GM20431 (cell line): ENCODE measurements around the gene MAPKAP1.

ENCODE experiments used
- in situ Hi-C: fragments of 300-500 bp; cut with MseI, MboI; formaldehyde crosslinking; loops from one replicate; pipeline ENCODE4 v1.15.0; 2020; ENCODE audit warnings: low sequenced_read_pairs; ENCODE audit not compliant: unreplicated experiment

Gene MAPKAP1

GRCh38 chr9:125548141-125548540 is 158.9 kb downstream of the MAPKAP1 start:
- in situ Hi-C loops = no loop called here

GRCh38 chr9:125547368-125547767 is 159.6 kb downstream of the MAPKAP1 start:
- in situ Hi-C loops = no loop called here

DNA sequence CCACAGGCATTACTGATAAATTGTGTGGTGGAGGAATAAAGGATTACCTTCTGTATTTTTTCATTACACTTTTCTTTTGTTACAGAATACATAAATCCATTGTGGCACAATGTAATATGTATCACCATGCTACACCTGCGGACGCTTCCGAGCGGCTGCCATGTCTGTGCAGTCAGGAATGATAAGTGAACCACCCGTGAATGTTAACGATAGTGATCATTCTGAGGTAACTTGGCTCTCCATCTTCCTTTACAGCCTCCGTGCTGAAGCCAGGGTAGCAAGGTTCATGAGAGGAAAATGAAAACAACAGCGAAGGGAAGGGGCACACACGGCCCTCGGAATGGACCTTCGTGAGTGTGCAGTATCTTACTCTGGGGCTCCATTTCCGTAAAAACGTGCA is 161.2 kb downstream of the MAPKAP1 start:
- in situ Hi-C loops = no loop called here

DNA sequence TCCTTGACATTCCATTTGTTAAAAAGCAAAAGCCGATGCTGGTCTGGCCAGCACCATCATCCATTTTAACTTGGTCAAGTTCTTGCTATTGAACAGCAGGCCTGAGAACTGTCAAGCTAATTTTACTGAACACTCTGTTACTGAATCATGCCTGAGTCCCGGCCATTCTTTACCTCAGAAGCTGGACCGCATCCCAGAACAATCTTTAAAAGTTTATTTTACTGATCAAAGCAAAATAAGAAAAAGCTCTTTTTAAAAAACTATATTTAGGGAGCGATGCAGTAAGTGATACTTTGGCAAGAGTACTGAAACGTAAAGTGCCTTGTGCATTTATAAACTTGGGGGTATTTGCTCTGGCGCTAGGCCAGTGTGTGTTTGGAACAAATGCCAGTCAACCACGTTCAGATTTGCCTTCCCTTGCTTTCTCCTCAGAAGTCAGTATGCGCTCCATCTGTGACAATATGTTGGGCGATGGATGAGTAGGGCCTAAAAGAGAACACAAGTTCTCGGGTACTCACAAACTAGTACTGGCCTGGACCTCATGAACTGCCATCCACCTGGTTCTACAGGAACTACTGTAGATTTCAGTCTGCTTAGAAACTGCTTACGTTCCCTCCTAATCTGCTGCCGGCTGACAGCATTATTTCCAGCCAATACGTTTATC is 161.9 kb downstream of the MAPKAP1 start:
- in situ Hi-C loops = no loop called here

DNA sequence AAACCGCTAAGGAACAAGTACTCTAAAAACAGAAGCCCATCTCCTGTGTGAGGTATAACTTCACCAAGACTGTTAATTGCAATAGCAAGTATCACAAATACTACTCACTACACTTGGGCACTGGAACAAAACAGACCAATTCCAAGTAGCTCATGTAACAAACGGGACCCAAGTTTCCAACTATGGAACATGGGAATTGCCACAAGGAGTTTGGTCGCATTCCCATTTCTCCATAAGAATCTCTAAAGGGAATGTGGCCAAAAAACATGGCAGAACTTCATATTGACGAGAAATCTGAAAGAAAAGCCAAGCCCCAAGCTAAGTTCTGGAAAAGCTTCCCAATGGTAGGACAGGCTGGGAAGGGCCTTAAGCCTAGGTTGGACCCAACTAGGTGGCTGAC is 162.5 kb downstream of the MAPKAP1 start:
- in situ Hi-C loops = no loop called here

DNA sequence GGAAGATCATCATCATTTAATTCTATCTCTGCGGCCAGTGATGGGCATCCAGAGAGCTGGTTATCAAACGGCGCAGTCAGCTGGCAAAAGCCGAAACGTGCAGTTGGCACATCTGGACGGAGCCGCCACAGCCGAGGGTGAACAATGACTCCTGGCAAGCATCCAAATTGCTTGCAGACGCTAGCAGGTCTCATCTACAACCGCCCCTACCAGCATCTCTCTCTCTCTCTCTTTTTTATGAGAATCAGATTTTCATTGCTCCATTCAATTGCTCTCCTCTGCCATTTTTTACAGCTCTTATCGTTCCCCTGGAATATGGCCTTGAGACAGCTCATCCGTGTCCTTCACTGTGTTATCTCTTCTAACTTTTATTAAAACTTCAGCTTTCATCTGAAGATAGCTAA is 165.2 kb downstream of the MAPKAP1 start:
- in situ Hi-C loops = no loop called here

- in situ Hi-C loops = no loop called here
Measured at GRCh38 chr9:125540497-125540896, 166.5 kb downstream of the MAPKAP1 start.

GRCh38 chr9:125538092-125538473 is 168.9 kb downstream of the MAPKAP1 start:
- in situ Hi-C loops = no loop called here

DNA sequence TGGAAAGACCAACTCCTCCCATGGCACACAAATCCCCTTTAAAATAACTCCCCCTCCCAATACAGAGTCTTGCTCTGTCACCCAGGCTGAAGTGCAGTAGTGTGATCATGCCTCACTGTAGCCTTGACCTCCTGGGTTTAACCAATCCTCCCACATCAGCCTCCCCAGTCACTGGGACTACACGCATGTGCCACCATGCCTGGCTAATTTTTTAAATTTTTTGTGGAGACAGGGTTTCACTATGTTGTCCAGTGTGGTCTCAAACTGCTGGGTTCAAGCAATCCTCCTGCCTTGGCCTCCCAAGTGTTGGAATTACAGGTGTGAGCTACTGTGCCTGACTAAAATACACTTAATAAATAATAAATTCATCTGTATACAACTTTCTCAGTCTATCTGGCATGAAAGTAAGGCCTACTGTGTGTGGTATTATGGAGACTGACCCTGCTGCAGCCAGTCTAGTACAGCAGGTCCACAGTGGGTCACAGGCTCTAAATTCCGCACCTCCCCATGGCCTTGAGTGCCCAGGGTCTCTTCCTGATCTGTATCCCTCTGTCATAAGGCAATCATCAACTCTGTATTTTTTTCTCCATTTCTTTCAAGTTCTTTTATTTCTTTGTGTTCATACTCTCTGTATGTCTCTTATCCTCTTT is 169.4 kb downstream of the MAPKAP1 start:
- in situ Hi-C loops = no loop called here

GRCh38 chr9:125536776-125537175 is 170.2 kb downstream of the MAPKAP1 start:
- in situ Hi-C loops = no loop called here

- in situ Hi-C loops = no loop called here
Measured at GRCh38 chr9:125536167-125536772, 170.7 kb downstream of the MAPKAP1 start.

DNA sequence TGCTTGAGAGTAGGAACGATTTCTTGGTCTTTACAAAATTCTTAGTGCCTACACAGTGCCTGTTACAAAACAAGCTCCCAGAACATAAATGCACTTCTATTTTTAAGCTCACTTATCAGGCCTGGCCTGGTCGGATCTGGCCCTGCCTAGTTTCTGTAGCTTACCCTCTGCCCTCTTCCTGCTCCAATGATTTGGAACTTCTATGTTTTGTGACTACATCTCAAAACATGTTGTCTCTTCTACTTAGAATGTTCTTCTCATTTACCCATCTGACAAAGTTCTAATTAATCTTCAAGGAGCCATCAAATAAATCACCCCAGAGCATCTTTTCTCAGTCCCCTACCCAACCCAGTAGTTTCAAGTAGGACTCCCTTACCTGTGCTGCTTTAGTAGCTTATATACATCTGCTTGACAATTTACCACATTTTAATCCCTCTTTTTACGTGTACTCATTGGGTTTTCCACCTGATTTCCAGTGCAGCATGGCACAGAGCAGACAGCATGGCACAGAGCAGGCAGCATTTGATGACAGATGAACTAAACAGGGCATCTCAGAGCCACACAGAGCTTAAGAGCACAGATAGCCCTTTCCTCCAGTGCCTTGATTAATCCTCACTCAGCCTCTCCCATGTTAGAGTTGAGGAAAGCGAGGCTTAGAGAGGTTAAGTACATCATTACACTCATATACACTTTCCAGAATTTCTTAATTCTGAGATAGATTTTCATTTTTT is 171.9 kb downstream of the MAPKAP1 start:
- in situ Hi-C loops = no loop called here

DNA sequence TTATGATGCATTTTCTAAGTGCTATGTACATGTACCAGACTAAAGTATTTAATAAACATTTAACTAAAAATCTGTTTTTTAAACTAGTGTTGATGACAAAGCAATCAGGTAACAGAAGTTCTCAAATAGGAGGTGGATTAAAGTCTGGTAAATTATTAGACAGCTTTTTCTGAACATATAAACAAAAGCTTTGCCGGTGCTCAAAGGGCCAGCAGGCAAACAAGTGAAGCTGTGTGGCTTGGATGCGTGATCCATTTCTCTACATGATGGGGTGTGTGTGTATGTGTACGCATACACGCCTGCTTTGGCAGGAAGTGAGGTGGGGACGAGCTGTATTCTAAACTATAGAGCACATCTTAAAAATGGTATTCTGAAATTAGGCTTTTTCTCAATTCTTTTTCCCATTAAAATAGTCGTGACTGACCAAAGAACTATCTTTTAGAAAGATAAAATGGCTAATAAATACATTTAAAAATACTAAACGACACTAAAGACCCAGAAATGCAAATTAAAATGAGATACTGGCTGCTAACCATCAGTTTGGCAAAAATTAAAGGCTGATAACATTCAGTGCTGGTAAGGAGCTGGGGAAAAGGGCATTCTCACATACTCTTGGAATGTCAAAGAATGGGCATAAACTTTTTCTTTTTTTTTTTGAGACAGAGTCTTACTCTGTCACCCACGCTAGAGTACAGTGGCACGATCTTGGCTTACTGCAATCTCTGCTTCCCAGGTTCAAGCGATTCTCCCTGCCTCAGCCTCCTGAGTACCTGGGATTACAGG is 174.0 kb downstream of the MAPKAP1 start:
- in situ Hi-C loops = no loop called here

- in situ Hi-C loops = no loop called here
Measured at GRCh38 chr9:125532412-125532811, 174.6 kb downstream of the MAPKAP1 start.

- in situ Hi-C loops = no loop called here
Measured at GRCh38 chr9:125529589-125530515, 177.2 kb downstream of the MAPKAP1 start.

DNA sequence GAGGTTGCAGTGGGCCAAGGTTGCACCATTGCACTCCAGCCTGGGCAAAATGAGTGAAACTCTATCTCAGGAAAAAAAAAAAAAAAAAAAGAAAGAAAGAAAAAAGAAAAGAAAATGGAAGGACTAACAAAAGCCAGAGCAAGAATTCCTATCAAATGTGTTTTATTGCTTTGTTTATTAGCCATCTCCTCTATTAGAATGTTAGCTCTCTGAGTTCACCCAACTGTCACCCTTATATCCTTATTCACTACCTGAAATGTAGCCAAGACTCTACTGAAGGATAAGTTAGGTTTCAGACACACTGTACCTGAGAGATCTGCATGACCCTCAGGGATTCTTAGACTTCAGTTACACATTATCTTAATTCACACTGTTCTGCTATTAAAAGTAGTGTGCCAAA is 177.9 kb downstream of the MAPKAP1 start:
- in situ Hi-C loops = no loop called here

GRCh38 chr9:125527471-125528002 is 179.5 kb downstream of the MAPKAP1 start:
- in situ Hi-C loops = no loop called here

DNA sequence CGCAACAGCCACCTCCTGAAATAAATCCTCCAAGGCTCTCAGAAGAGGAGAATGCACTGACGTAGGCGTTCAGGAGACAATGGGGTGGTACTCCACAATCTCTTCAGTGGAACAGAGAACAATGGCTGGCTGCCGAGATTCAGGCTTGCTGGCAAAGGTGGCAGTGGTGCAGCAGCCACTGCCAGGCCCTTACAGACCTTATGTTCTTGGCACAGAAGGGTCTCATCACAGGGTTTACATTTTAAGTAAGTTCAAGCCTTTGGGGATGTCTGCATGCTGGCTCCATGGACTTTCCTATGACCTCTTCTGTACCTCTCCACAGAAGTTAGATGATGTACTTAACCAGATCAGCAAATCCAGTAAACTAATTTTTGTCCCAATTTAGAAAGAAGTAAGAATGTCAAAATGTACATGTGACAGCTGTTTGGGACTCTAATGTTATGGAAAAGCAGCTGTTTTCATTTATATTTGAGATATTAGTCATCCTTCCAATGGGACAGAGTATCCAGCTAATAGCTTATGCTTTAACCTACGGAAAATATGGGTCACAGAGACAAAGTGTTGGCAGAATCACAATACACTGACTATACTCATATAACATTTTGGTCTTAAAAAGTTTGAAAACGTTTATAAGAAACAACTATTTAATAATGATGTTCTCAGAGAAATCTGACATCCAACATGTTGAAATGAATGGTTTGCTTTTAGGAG is 180.9 kb downstream of the MAPKAP1 start:
- in situ Hi-C loops = no loop called here
